ENCODE results near the gene ZNF789.

ZNF789 gene

DNA sequence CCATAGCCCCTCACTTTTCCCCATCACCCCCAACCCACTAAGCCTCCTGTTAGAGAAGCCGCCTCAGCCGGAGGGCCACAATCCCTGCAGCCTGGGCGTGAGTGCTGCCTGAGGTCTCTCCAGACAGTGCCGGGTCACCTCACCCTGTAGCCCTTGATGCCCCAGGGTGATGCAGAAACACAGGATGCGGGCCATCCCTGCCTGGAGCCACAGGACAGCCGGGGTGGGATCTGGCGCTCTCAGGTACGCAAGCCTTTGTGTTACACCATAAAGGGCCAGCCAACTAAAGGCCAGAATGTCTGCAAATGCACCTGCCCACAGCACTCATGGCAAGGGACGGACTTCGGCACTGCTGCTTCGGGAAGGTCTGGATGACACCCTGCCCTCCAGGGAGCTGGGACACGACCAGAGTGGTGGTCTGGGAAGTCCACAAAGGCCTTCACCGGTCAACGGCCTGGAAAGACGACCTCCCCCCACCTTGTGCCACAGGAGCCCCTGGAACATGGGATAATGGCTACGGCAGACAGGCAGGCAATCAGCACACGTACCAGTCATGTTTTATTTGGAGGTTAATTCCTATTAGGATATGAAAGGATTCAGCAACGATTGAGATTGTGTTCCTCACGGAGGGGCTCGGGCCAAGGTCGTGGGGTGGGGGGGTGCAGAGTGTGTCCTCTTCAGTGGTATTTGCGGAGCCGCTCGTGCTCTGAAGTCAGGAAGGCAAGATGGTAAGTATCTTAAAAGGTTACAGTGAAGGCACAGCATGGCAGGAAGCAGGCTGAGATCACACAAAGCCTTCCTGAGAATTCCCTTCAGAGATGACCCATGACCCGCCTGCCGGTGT lies 14.8 kb upstream of the ZNF789 start:
- Histone ChIP-seq H3K9ac (no peak overlapping the region), H3K4me3 (ENCODE audit: low read depth, low read length) (no peak overlapping the region), H3K36me3 (ENCODE audit: control insufficient read depth, insufficient read depth, low read length) (no peaks in the 10 kb centered on the region), H3K27ac (no peak overlapping the region), H3K4me2 (ENCODE audit: low read length) (no peak overlapping the region), H3K4me1 (peaks cover 5% of the 10 kb centered on the region), H3K9me3 (ENCODE audit: control insufficient read depth, low read length) (no peaks in the 10 kb centered on the region), H3K27me3 (ENCODE audit: control insufficient read depth, insufficient read depth, low read length) (no peaks in the 10 kb centered on the region), H3K79me2 (peaks cover 39% of the 10 kb centered on the region), H2AFZ (no peak overlapping the region)
- TF ChIP-seq CTCF (IDR thresholded peaks at IDR 0.05), result no peak

- no peak overlapping the region for H3K9ac ChIP-seq
- peaks cover 50% of the 10 kb centered on the region for H3K79me2 ChIP-seq
- H3K9me3 ChIP-seq (ENCODE audit: control insufficient read depth, low read length), result no peaks in the 10 kb centered on the region
- H3K4me3 ChIP-seq (ENCODE audit: low read depth, low read length), result no peak overlapping the region
- H3K27ac ChIP-seq, result no peak overlapping the region
- H3K4me1 ChIP-seq, result peaks cover 5% of the 10 kb centered on the region
- no peak for TF ChIP-seq CTCF (IDR thresholded peaks at IDR 0.05)
- H3K4me2 ChIP-seq (ENCODE audit: low read length), result no peak overlapping the region
- H3K27me3 ChIP-seq (ENCODE audit: control insufficient read depth, insufficient read depth, low read length), result no peaks in the 10 kb centered on the region
- H2AFZ ChIP-seq, result no peak overlapping the region
- H3K36me3 ChIP-seq (ENCODE audit: control insufficient read depth, insufficient read depth, low read length), result no peaks in the 10 kb centered on the region
These were observed 13.6 kb upstream of the ZNF789 start for GRCh38 chr7:99459087-99459486.

DNA sequence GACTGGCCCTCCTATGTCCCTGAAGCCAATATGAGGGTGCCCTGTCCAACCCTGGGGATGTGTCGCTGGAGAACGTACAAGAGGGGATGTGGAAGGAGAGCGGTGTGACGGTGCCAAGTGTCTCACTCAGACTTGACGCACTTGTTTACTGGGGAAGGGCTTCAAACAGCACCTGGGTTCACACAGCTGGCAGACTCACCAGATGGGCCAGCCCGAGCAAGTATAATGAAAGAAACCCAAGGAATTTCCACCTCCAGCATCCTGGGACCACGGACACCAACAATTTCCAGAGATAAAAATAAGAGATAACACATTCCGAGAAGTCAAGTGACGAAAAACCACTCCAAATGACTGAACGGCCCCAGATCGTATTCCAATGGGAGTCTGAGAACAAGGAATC lies 12.0 kb upstream of the ZNF789 start:
- no peak for TF ChIP-seq CTCF (IDR thresholded peaks at IDR 0.05)
- Histone ChIP-seq H3K4me3 (ENCODE audit: low read depth, low read length) (no peak overlapping the region), H3K4me1 (peaks cover 11% of the 10 kb centered on the region), H2AFZ (no peak overlapping the region), H3K27me3 (ENCODE audit: control insufficient read depth, insufficient read depth, low read length) (no peaks in the 10 kb centered on the region), H3K36me3 (ENCODE audit: control insufficient read depth, insufficient read depth, low read length) (no peaks in the 10 kb centered on the region), H3K79me2 (peaks cover 66% of the 10 kb centered on the region), H3K9ac (no peak overlapping the region), H3K9me3 (ENCODE audit: control insufficient read depth, low read length) (no peaks in the 10 kb centered on the region), H3K4me2 (ENCODE audit: low read length) (no peak overlapping the region), H3K27ac (peak overlapping the region; percentile 1)

DNA sequence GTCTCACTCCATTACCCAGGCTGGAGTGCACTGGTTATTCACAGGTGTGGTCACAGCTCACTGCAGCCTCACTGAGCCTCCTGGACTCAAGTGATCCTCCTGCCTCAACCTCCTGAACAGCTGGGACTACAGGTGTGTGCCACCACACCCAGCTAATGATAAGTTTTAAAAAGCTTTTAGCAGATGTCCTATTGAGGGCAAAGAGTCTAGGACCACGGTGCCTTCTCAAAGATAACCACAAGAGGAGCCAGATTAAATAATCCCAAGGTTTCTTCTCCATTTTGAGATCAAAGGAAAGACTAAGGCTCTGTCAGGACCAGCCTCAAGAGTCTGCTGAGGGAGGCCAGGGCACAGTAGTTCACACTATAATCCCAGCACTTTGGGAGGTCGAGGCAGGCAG lies 11.5 kb upstream of the ZNF789 start:
- H3K9me3 ChIP-seq (ENCODE audit: control insufficient read depth, low read length), result no peaks in the 10 kb centered on the region
- H3K4me1 ChIP-seq, result peaks cover 11% of the 10 kb centered on the region

More for the DNA sequence above, 11.5 kb upstream of the ZNF789 start:
- H3K79me2 ChIP-seq, result peaks cover 71% of the 10 kb centered on the region
- H3K9ac ChIP-seq, result no peak overlapping the region
- no peaks in the 10 kb centered on the region for H3K36me3 ChIP-seq (ENCODE audit: control insufficient read depth, insufficient read depth, low read length)
- H3K4me3 ChIP-seq (ENCODE audit: low read depth, low read length), result no peak overlapping the region
- H3K27me3 ChIP-seq (ENCODE audit: control insufficient read depth, insufficient read depth, low read length), result no peaks in the 10 kb centered on the region
- no peak for TF ChIP-seq CTCF (IDR thresholded peaks at IDR 0.05)
- peak overlapping the region; percentile 1 for H3K27ac ChIP-seq
- no peak overlapping the region for H2AFZ ChIP-seq
- no peak overlapping the region for H3K4me2 ChIP-seq (ENCODE audit: low read length)

Data from parathyroid adenoma (tissue), 2 donors.